Tibial nerve (tissue), 4 donors: Measurements from ENCODE around the gene TEC. TPM values are rescaled to one million over a fixed set of nuclear protein-coding genes. Genes with fewer than 3 reads are reported as not detected.

Experiments
- DNase-seq, 2 donors: peaks; one replicate each; pipeline ENCODE4 v3.0.0-alpha.2; 2019; ENCODE audit warnings: low spot score in 2 of 2
- H3K27ac ChIP-seq, 4 donors: fragments of 200-600 bp; sonication (generic) in 3 of 4; one replicate each; pipeline ENCODE4 v1.5.1; 2017 to 2019; ENCODE audit warnings: mild to moderate bottlenecking in 1 of 4
- H3K27me3 ChIP-seq, 2 donors: fragments of 200-600 bp; sonication (generic) in 1 of 2; one replicate each; pipeline versions ENCODE4 v1.5.1 to v1.6.0; 2017 to 2019
- H3K36me3 ChIP-seq, 3 donors: fragments of 200-600 bp; sonication (generic); one replicate each; pipeline ENCODE4 v1.5.1; 2018 to 2019
- H3K4me1 ChIP-seq, 4 donors: fragments of 200-600 bp; sonication (generic) in 3 of 4; one replicate each; pipeline ENCODE4 v1.5.1; 2017 to 2019
- H3K4me3 ChIP-seq, 4 donors: fragments of 200-600 bp; sonication (generic) in 3 of 4; one replicate each; pipeline ENCODE4 v1.5.1; 2017 to 2019; ENCODE audit warnings: mild to moderate bottlenecking in 1 of 4, moderate library complexity in 1 of 4
- H3K9me3 ChIP-seq, 4 donors: fragments of 200-600 bp; sonication (generic) in 3 of 4; one replicate each; pipeline ENCODE4 v1.5.1; 2017 to 2019
- CTCF ChIP-seq, 5 experiments: fragments of 200-600 bp in 3 of 5; fragments of 450-650 bp in 2 of 5; sonication (generic) in 3 of 5; IDR thresholded peaks; one replicate each; pipeline ENCODE4 v1.5.1; 2016 to 2019; ENCODE audit warnings: antibody characterized with exemption in 5 of 5, mild to moderate bottlenecking in 3 of 5, moderate library complexity in 2 of 5
- EP300 ChIP-seq, 2 donors: sonication (generic); formaldehyde crosslinking; IDR thresholded peaks; one replicate each; pipeline ENCODE4 v1.6.1; 2017; ENCODE audit warnings: antibody characterized with exemption in 2 of 2, mild to moderate bottlenecking in 1 of 2
- POLR2A ChIP-seq, 2 donors: fragments of 450-650 bp; IDR thresholded peaks; one replicate each; pipeline ENCODE4 v1.6.1; 2017; ENCODE audit warnings: antibody characterized with exemption in 2 of 2, mild to moderate bottlenecking in 2 of 2, moderate library complexity in 2 of 2
- WGBS, 2 donors: methylation state at CpG; one replicate each; pipeline ENCODE4 v1.1.5; 2018; 5-methylcytosine and 5-hydroxymethylcytosine counted together
- total RNA-seq, 4 donors: library from RNA; depleted of rRNA; stranded (reverse); fragments of >200 nt; gene quantifications; one replicate each; pipeline ENCODE4 v1.1.0, GENCODE V29; 2016

TEC gene
- total RNA-seq, 4 donors from 2014 or later, result 3.1 to 8.0 (median 5.0) TPM

DNA sequence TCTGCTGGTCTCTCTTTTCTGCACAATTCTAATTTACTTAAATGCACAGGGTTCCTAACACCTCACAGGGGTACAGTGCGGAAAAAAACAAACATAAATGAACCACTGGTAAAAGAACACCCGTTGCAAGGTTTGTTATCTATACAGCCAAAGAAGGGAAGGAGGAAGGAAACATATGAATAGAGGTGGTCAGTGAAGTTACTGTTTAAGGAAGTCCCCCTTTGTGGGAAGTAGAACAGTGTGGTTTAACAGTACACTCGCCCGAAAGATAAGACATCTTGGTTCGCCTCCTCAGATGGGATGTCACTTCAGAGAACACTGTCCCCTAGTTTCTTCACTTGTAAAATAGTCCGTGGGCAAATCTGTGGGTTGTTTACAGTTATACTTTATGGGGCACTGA, 57.5 kb downstream of the TEC start:
- H3K4me3 ChIP-seq, result no peak overlapping the region
- no peaks in the 10 kb centered on the region for H3K27me3 ChIP-seq
- H3K36me3 ChIP-seq, result no peaks in the 10 kb centered on the region
- no peak overlapping the region for H3K27ac ChIP-seq
- DNase-seq, result no peak
- peaks cover 0 to 6% (median 0%) of the 10 kb centered on the region in 4 donors for H3K4me1 ChIP-seq
- H3K9me3 ChIP-seq, result no peaks in the 10 kb centered on the region
- no peak for TF ChIP-seq POLR2A (IDR thresholded peaks at IDR 0.05)
- no peak for TF ChIP-seq EP300 (IDR thresholded peaks at IDR 0.05)
- 61 to 87% methylated on average over 6 of the region's 6 CpGs for WGBS, 2 donors

DNA sequence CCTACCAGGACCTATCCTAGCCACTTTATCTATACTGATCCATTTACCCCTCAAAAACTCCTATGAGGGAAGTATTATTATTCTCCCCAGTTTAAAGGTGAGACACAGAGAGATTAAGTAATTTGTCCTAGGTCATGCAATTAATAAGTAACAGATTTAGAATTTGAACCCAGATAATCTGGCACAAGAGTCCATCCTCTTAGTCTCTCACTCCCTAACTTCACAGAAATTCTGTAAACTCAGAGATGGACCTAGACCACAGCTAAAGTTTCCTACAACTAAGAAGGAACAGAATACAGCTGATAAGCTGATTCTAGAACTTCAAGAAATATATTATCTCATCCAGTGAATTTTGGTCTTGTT, 58.7 kb downstream of the TEC start:
- H3K9me3 ChIP-seq, result no peaks in the 10 kb centered on the region
- no peak overlapping the region for H3K4me3 ChIP-seq
- DNase-seq, result no peak
- H3K4me1 ChIP-seq, result peaks cover 0 to 6% (median 0%) of the 10 kb centered on the region in 4 donors
- TF ChIP-seq CTCF (IDR thresholded peaks at IDR 0.05) (no peak), POLR2A (IDR thresholded peaks at IDR 0.05) (no peak), EP300 (IDR thresholded peaks at IDR 0.05) (no peak)
- no peaks in the 10 kb centered on the region for H3K27me3 ChIP-seq
- H3K27ac ChIP-seq, result no peak overlapping the region
- H3K36me3 ChIP-seq, result no peaks in the 10 kb centered on the region

GRCh38 chr4:48205626-48206025, 64.0 kb downstream of the TEC start:
- H3K27ac ChIP-seq, result no peak overlapping the region
- no peak for TF ChIP-seq EP300 (IDR thresholded peaks at IDR 0.05)
- peaks cover 0 to 6% (median 0%) of the 10 kb centered on the region in 4 donors for H3K4me1 ChIP-seq
- no peaks in the 10 kb centered on the region for H3K9me3 ChIP-seq
- H3K27me3 ChIP-seq, result no peaks in the 10 kb centered on the region
- no peaks in the 10 kb centered on the region for H3K36me3 ChIP-seq
- H3K4me3 ChIP-seq, result no peak overlapping the region
- WGBS, 2 donors, result 61 to 63% methylated on average over 2 of the region's 2 CpGs
- DNase-seq, result no peak

DNA sequence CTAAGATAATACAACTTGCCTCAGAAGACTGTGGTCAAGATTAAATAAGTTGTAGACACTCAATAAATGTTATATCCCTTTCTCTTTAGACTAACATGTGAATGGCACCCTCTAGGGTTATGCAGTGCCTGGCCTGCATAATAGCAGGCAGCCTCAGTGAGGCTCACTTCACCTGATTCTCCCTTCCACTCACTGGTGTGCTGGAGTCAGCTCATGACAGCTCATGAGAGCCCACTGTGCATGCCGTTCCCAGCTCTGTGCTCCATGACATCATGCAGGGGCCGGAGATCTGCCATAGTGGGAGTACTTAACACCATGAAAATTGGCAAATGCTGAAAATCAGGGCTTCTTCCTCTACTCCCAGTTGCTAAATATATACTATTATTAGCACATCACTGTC, 64.5 kb downstream of the TEC start:
- Histone ChIP-seq H3K4me1 (peaks cover 0 to 6% (median 0%) of the 10 kb centered on the region in 4 donors), H3K4me3 (no peak overlapping the region), H3K27ac (no peak overlapping the region), H3K27me3 (no peaks in the 10 kb centered on the region), H3K9me3 (no peaks in the 10 kb centered on the region), H3K36me3 (no peaks in the 10 kb centered on the region)
- TF ChIP-seq POLR2A (IDR thresholded peaks at IDR 0.05) (no peak), EP300 (IDR thresholded peaks at IDR 0.05) (no peak), CTCF (IDR thresholded peaks at IDR 0.05) (no peak)
- DNase-seq, result no peak
- WGBS, 2 donors, result 56 to 87% methylated on average over 2 of the region's 2 CpGs

DNA sequence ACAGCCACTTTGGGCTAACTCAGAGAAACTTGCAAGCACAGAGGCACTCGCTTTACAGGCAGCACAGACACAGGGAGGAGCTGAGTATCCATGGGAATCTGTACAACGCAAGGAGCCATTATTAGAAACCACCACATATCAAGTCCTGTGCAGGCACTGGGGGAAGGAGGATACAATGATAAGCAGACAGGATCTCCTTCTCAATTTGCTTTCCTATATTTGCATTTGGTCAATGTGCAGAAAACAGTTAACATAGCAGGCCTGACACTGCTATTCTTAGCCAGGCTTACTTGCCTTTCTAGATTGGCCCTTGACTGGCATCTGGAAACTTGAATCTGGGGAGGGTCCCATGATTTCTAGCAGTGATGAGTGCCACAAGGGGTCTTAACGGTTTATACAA, 65.8 kb downstream of the TEC start:
- Histone ChIP-seq H3K4me1 (peaks cover 0 to 6% (median 0%) of the 10 kb centered on the region in 4 donors), H3K27ac (no peak overlapping the region), H3K9me3 (no peaks in the 10 kb centered on the region), H3K4me3 (no peak overlapping the region), H3K27me3 (no peaks in the 10 kb centered on the region), H3K36me3 (no peaks in the 10 kb centered on the region)
- 72 to 80% methylated on average over 3 of the region's 3 CpGs for WGBS, 2 donors
- no peak for DNase-seq
- TF ChIP-seq CTCF (IDR thresholded peaks at IDR 0.05) (no peak), POLR2A (IDR thresholded peaks at IDR 0.05) (no peak), EP300 (IDR thresholded peaks at IDR 0.05) (no peak)

DNA sequence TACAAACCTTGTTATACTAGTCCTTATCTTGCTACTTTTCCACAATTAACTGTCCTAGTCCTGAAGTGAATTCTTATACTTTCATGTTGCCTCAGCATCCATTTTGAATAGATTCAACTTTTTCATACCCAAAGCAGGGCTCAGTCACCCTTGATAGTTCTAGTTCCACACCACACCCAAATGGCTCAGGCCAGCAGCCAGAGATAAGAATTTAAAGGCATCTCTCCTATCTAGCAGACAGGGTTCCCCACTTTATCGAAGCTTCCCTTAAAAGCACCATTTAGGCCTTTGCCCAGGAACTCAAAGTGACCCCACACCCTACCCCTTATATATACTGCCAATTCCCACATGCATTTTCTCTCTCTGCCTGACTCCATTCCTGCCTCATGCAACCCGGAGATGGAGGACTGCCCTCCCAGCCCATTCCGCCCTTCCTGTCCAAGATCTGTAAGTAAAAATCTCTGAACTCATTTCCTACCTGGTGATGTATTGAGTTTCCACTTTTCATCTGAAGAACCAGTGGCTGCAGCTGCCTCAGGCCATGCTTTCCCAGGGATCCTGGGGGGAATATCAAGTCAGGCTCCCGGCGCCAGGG, 71.9 kb downstream of the TEC start:
- H3K36me3 ChIP-seq, result no peaks in the 10 kb centered on the region
- no peaks in the 10 kb centered on the region for H3K4me1 ChIP-seq
- H3K9me3 ChIP-seq, result no peaks in the 10 kb centered on the region
- WGBS, 2 donors, result 84 to 86% methylated on average over 5 of the region's 5 CpGs
- no peak overlapping the region for H3K27ac ChIP-seq
- DNase-seq, result no peak
- TF ChIP-seq CTCF (IDR thresholded peaks at IDR 0.05) (no peak), EP300 (IDR thresholded peaks at IDR 0.05) (no peak), POLR2A (IDR thresholded peaks at IDR 0.05) (no peak)
- H3K4me3 ChIP-seq, result no peak overlapping the region
- no peaks in the 10 kb centered on the region for H3K27me3 ChIP-seq
